ENCODE measurements around the gene MARCHF3.
"Not testable (repeated sequence)": the region's sequence is repeated elsewhere in the genome, so short reads cannot be mapped to it uniquely, and the experiment has no call there.

DNA sequence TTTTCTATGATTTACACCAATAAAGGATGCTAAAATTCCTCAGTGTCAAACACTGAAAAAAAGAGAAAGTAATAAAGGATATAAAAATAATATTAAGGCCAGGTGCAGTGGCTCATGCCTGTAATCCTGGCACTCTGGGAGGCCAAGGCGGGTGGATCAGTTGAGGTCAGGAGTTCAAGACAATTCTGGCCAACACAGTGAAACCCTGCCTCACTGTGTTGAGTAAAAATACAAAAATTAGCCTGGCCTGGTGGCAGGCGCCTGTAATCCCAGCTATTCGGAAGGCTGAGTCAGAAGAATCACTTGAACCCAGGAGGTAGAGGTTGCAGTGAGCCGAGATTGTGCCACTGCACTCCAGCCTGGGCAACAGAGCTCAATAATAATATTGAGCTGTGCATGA lies 87.5 kb downstream of the MARCHF3 start:
- TF ChIP-seq CTCF (conservative IDR thresholded peaks at IDR 0.05); ZFX (IDR thresholded peaks at IDR 0.05): not testable (repeated sequence)

Data from C4-2B (cell line).